ENCODE results near the gene CLMP. TPM values are rescaled to one million over a fixed set of nuclear protein-coding genes. Genes with fewer than 3 reads are reported as not detected.

The CLMP gene
- total and polyA plus RNA-seq, 2 experiments from 2014 or later = 7.1 to 18.4 TPM

GRCh38 chr11:123197711-123198110 lies 2.7 kb upstream of the CLMP start (continued):
- TF ChIP-seq CTCF (conservative IDR thresholded peaks at IDR 0.05; ENCODE audit: low read depth in 2 of 2) = no peak
- no peak for TF ChIP-seq EZH2phosphoT487 (IDR thresholded peaks at IDR 0.05; ENCODE audit: unreplicated experiment)
- no peak for TF ChIP-seq POLR2AphosphoS5 (IDR thresholded peaks at IDR 0.05; ENCODE audit: low read depth)
- no peak for TF ChIP-seq ZNF462 (CRISPR knock-in tag; IDR thresholded peaks at IDR 0.05)
- no peak for TF ChIP-seq EZH2 (IDR thresholded peaks at IDR 0.05; ENCODE audit: low read depth, unreplicated experiment)
- no peak for TF ChIP-seq NANOG (IDR thresholded peaks at IDR 0.05; ENCODE audit: borderline replicate concordance)

- Histone ChIP-seq H3K36me3 (ENCODE audit: insufficient read depth) (no peaks in the 10 kb centered on the region), H2AFZ (peak overlapping the region; percentile 82), H3K9me2 (ENCODE audit: insufficient read depth) (no peaks in the 10 kb centered on the region), H3K27ac (ENCODE audit: low read depth) (peak overlapping the region; percentile 70; the same call in 1 of the 2 replicates), H3F3A (replicated peaks; ENCODE audit: low read depth) (no peaks in the 10 kb centered on the region), H3K27me3 (ENCODE audit: insufficient read depth) (peaks cover 21% of the 10 kb centered on the region), H4K20me1 (replicated peaks; ENCODE audit: insufficient read depth) (no peaks in the 10 kb centered on the region), H3K4me2 (peak overlapping the region; percentile 90), H3K79me2 (replicated peaks; ENCODE audit: insufficient read depth) (peaks cover 28% of the 10 kb centered on the region), H3K4me1 (ENCODE audit: insufficient read depth) (peaks cover 51% of the 10 kb centered on the region), H3K4me3 (peak overlapping the region; percentile 82)
- TF ChIP-seq POLR2AphosphoS5 (IDR thresholded peaks at IDR 0.05; ENCODE audit: low read depth) (peak; percentile 46), REST (IDR thresholded peaks at IDR 0.05; ENCODE audit: unreplicated experiment) (peak; percentile 9), CREB1 (CRISPR knock-in tag; IDR thresholded peaks at IDR 0.05; ENCODE audit: low read depth) (peak; percentile 60; the same call in 1 of the 2 replicates), JUNB (IDR thresholded peaks at IDR 0.05; ENCODE audit: unreplicated experiment) (no peak)
- ATAC-seq = peak; percentile 64
- H3K4me3 Mint-ChIP-seq = peak overlapping the region; percentile 77
- no peak overlapping the region for H3K27ac Mint-ChIP-seq
- H3K36me3 Mint-ChIP-seq (ENCODE audit: low read depth) = peaks cover 5% of the 10 kb centered on the region
- peak; percentile 84 for DNase-seq (ENCODE audit: low spot score)
- H3K27me3 Mint-ChIP-seq (ENCODE audit: insufficient read depth, low read depth, poor library complexity) = peaks cover 22% of the 10 kb centered on the region
- H3K4me1 Mint-ChIP-seq = peaks cover 47% of the 10 kb centered on the region
- H3K9me3 Mint-ChIP-seq = no peaks in the 10 kb centered on the region
Observed at GRCh38 chr11:123196060-123196714, 1.1 kb upstream of the CLMP start.
